SK-N-SH (cell line): Measurements from ENCODE around the gene GGCX. TPM values are rescaled to one million over a fixed set of nuclear protein-coding genes. Genes with fewer than 3 reads are reported as not detected.

Experiments used
- CTCF ChIA-PET: fragments of 300-600, 350-600 bp; formaldehyde crosslinking; extraction: SDS; loops from one replicate; lab custom pipeline; 2021; lab: Yijun Ruan, JAX
- POLR2A ChIA-PET: fragments of 350-600 bp; sonication (Branson Sonifier 250); formaldehyde crosslinking; extraction: SDS; loops from one replicate; lab custom pipeline; 2020; ENCODE audit warnings: antibody characterized with exemption, inconsistent platforms; lab: Yijun Ruan, JAX
- DNase-seq: peaks from one replicate; pipeline ENCODE4 v3.0.0; 2012
- H2AFZ ChIP-seq: fragments of 200-600 bp; sonication (generic); 2 replicates; pipeline ENCODE4 v1.8.1; 2016; ENCODE audit warnings: antibody characterized with exemption, mild to moderate bottlenecking, low read depth
- H3F3A ChIP-seq: fragments of 200-600 bp; sonication (generic); replicated peaks from 2 replicates; pipeline ENCODE3; 2016; ENCODE audit warnings: antibody characterized with exemption, mild to moderate bottlenecking; ENCODE audit not compliant: insufficient read depth
- H3K27ac ChIP-seq, 2 experiments: fragments of 200-500 bp in 1 of 2; fragments of 200-600 bp in 1 of 2; sonication (Bioruptor generic) in 1 of 2; sonication (generic), shearing (Covaris generic) in 1 of 2; 2 replicates each; pipeline versions ENCODE4 v1.5.1 to v1.6.1; 2014 to 2016; ENCODE audit warnings: low read depth in 2 of 2, inconsistent platforms in 1 of 2, low read length in 1 of 2, mild to moderate bottlenecking in 1 of 2, mixed read lengths in 1 of 2
- H3K27me3 ChIP-seq: fragments of 200-600 bp; sonication (generic), shearing (Covaris generic); 2 replicates; pipeline ENCODE4 v1.6.1; 2016; ENCODE audit warnings: mixed run types; ENCODE audit not compliant: insufficient read depth
- H3K36me3 ChIP-seq, 2 experiments: fragments of 200-500 bp in 1 of 2; fragments of 200-600 bp in 1 of 2; sonication (Bioruptor generic) in 1 of 2; sonication (generic) in 1 of 2; replicated peaks in 1 of 2; 2 replicates each; pipeline versions ENCODE3 to v1.5.1; 2014 to 2016; ENCODE audit warnings: low read length in 1 of 2, mild to moderate bottlenecking in 1 of 2; ENCODE audit not compliant: insufficient read depth in 2 of 2, control insufficient read depth in 1 of 2
- H3K4me1 ChIP-seq, 2 experiments: fragments of 200-500 bp in 1 of 2; fragments of 200-600 bp in 1 of 2; sonication (Bioruptor generic) in 1 of 2; sonication (generic), shearing (Covaris generic) in 1 of 2; 2 replicates each; pipeline versions ENCODE4 v1.5.1 to v1.6.1; 2014 to 2016; ENCODE audit warnings: low read depth in 1 of 2, low read length in 1 of 2, mixed run types in 1 of 2; ENCODE audit not compliant: insufficient read depth in 2 of 2, control insufficient read depth in 1 of 2
- H3K4me2 ChIP-seq: fragments of 200-600 bp; sonication (generic), shearing (Covaris generic); 2 replicates; pipeline ENCODE4 v1.6.1; 2017; ENCODE audit warnings: mixed run types
- H3K4me3 ChIP-seq, 2 experiments: fragments of 200-500 bp in 1 of 2; fragments of 200-600 bp in 1 of 2; sonication (Bioruptor generic) in 1 of 2; sonication (generic), shearing (Covaris generic) in 1 of 2; 2 replicates each; pipeline versions ENCODE4 v1.5.1 to v1.8.1; 2014 to 2016; ENCODE audit warnings: low read depth in 2 of 2, inconsistent platforms in 1 of 2, low read length in 1 of 2, mild to moderate bottlenecking in 1 of 2, mixed read lengths in 1 of 2, moderate library complexity in 1 of 2
- H3K79me2 ChIP-seq: fragments of 200-600 bp; sonication (generic); 2 replicates; pipeline ENCODE4 v1.8.1; 2017; ENCODE audit warnings: mild to moderate bottlenecking; ENCODE audit not compliant: insufficient read depth
- H3K9ac ChIP-seq: fragments of 200-600 bp; sonication (generic); 2 replicates; pipeline ENCODE4 v1.6.1; 2017; ENCODE audit warnings: mixed run types
- H3K9me2 ChIP-seq: fragments of 200-600 bp; sonication (generic); 2 replicates; pipeline ENCODE4 v1.6.1; 2017; ENCODE audit warnings: mixed run types
- H3K9me3 ChIP-seq: fragments of 200-600 bp; sonication (generic); 2 replicates; pipeline ENCODE4 v1.6.1; 2017; ENCODE audit warnings: mixed run types, mild to moderate bottlenecking, moderate library complexity
- H4K20me1 ChIP-seq: fragments of 200-600 bp; sonication (generic); 2 replicates; pipeline ENCODE4 v1.6.1; 2017; ENCODE audit warnings: mild to moderate bottlenecking, mixed run types; ENCODE audit not compliant: insufficient read depth
- CHD2 ChIP-seq: fragments of 150-350 bp; IDR thresholded peaks from 2 replicates; pipeline ENCODE4 v1.6.1; 2018; ENCODE audit warnings: low read length; ENCODE audit not compliant: partially characterized antibody
- CTCF ChIP-seq: fragments of 200-600 bp; sonication (generic); IDR thresholded peaks from 2 replicates; pipeline ENCODE4 v1.6.1; 2017; ENCODE audit warnings: antibody characterized with exemption, mild to moderate bottlenecking, moderate library complexity
- ELF1 ChIP-seq: IDR thresholded peaks from 2 replicates; pipeline ENCODE4 v1.4.0; 2012
- EP300 ChIP-seq, 2 experiments: IDR thresholded peaks; 2 replicates each; pipeline versions ENCODE4 v1.4.0 to v1.6.1; 2012; ENCODE audit warnings: borderline replicate concordance in 1 of 2, low read depth in 1 of 2, low read length in 1 of 2
- FOSL2 ChIP-seq: IDR thresholded peaks from 2 replicates; pipeline ENCODE4 v1.4.0; 2012; ENCODE audit warnings: low read depth, mild to moderate bottlenecking, moderate library complexity, borderline replicate concordance
- FOXJ3 ChIP-seq: sonication (generic); formaldehyde crosslinking; IDR thresholded peaks from 2 replicates; pipeline ENCODE4 v1.5.1; 2020; ENCODE audit warnings: mild to moderate bottlenecking, missing genetic modification reagents
- FOXM1 ChIP-seq: IDR thresholded peaks from 2 replicates; pipeline ENCODE4 v1.4.0; 2012; ENCODE audit warnings: low read depth, mild to moderate bottlenecking
- GABPA ChIP-seq: IDR thresholded peaks from 2 replicates; pipeline ENCODE4 v1.4.0; 2012; ENCODE audit warnings: low read depth, mild to moderate bottlenecking
- MAX ChIP-seq: IDR thresholded peaks from 2 replicates; pipeline ENCODE4 v1.4.0; 2012; ENCODE audit warnings: low read depth
- MEF2A ChIP-seq: IDR thresholded peaks from 2 replicates; pipeline ENCODE4 v1.4.0; 2012; ENCODE audit warnings: low read depth, borderline replicate concordance
- NRF1 ChIP-seq: IDR thresholded peaks from 2 replicates; pipeline ENCODE4 v1.6.1; 2012; ENCODE audit warnings: low read depth, mild to moderate bottlenecking, low read length
- POLR2AphosphoS5 ChIP-seq: IDR thresholded peaks from 2 replicates; pipeline ENCODE4 v1.6.1; 2012; ENCODE audit warnings: low read depth, low read length
- RAD21 ChIP-seq: IDR thresholded peaks from 2 replicates; pipeline ENCODE4 v1.6.1; 2012; ENCODE audit warnings: mild to moderate bottlenecking, low read length
- RCOR1 ChIP-seq: fragments of 150-350 bp; IDR thresholded peaks from 2 replicates; pipeline ENCODE4 v1.6.1; 2017; ENCODE audit warnings: antibody characterized with exemption, low read length
- RFX5 ChIP-seq: IDR thresholded peaks from 2 replicates; pipeline ENCODE4 v1.6.1; 2012; ENCODE audit warnings: mild to moderate bottlenecking, improper control_type of control experiment, low read length
- TAF1 ChIP-seq: IDR thresholded peaks from 2 replicates; pipeline ENCODE4 v1.6.1; 2012; ENCODE audit warnings: low read depth, mild to moderate bottlenecking, low read length, moderate library complexity, borderline replicate concordance
- TCF12 ChIP-seq: IDR thresholded peaks from 2 replicates; pipeline ENCODE4 v1.4.0; 2012
- YY1 ChIP-seq: IDR thresholded peaks from 2 replicates; pipeline ENCODE4 v1.4.0; 2012; ENCODE audit warnings: low read depth, mild to moderate bottlenecking
- WGBS: methylation state at CpG from one replicate; pipeline ENCODE4 v1.1.6; 2017; ENCODE audit warnings: low lambda C conversion rate; 5-methylcytosine and 5-hydroxymethylcytosine counted together
- polyA plus RNA-seq, 3 experiments: library from polyadenylated mRNA; depleted of rRNA; stranded (reverse); fragments of >200 nt; gene quantifications; 2 replicates each; pipeline ENCODE4 v1.2.3, GENCODE V29; 2012
- TF ChIP-seq, protein P1 (sequence below): IDR thresholded peaks from 2 replicates; pipeline ENCODE4 v1.4.0; 2012; ENCODE audit warnings: low read depth, borderline replicate concordance
- TF ChIP-seq, protein P2 (sequence below): IDR thresholded peaks from 2 replicates; pipeline ENCODE4; 2012

Gene GGCX
- polyA plus RNA-seq, 1 of the 3 experiments (the other 2 are of a cell fraction), result 34.5 TPM

DNA sequence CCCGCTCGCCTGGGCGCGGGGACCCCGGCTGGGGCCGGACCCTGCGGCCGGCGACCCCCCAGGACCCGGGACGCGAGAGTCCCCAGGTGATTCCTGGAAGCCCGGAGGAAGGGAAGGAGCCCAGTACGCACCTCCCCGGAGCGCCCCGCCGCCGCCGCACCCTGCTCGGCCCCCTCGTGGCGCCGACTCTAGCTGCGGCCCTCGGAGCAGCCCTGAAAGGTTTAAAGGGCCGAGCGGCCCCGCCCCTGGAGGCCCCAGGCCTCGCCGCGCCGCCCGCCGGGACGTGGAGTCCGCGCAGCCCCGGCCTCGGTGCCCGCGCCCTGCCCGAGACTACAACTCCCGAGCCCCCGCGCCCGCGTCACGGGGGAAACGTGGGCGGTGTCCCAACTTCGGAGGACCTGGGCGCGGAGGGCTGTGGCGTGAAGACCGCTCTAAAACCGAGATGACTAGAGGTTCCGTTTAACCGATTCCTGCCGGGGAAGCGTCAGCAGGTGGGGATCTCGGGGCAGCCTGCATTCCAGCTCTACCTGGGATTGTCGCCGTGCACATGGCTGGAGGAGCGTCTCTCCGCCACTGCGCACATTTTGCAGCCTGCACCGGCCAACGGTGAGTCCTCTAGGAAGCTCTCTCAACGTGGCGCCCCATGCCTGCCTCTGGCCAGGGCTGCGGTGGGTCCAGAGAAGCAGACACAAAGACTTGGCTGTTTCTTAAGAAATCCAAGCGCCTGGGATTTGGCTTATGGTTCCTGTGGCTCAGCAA, 41.4 kb upstream of the GGCX start, which contains the start of gene TMEM150A (continued):
- TF ChIP-seq, protein P1, sequence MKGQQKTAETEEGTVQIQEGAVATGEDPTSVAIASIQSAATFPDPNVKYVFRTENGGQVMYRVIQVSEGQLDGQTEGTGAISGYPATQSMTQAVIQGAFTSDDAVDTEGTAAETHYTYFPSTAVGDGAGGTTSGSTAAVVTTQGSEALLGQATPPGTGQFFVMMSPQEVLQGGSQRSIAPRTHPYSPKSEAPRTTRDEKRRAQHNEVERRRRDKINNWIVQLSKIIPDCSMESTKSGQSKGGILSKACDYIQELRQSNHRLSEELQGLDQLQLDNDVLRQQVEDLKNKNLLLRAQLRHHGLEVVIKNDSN, result peak; percentile 86
- TF ChIP-seq RCOR1 (no peak), CHD2 (no peak), TAF1 (no peak), FOXM1 (no peak), FOXJ3 (CRISPR knock-in tag) (no peak), EP300 (IDR thresholded peaks at IDR 0.05; ENCODE audit: borderline replicate concordance in 1 of 2, low read depth in 1 of 2, low read length in 1 of 2) (no peak), YY1 (no peak; the same call in 1 of the 2 replicates), TCF12 (no peak), GABPA (peak; percentile 48), FOSL2 (no peak), MAX (peak; percentile 79), MEF2A (no peak)
- TF ChIP-seq, all 33 proteins: peak for 9

DNA sequence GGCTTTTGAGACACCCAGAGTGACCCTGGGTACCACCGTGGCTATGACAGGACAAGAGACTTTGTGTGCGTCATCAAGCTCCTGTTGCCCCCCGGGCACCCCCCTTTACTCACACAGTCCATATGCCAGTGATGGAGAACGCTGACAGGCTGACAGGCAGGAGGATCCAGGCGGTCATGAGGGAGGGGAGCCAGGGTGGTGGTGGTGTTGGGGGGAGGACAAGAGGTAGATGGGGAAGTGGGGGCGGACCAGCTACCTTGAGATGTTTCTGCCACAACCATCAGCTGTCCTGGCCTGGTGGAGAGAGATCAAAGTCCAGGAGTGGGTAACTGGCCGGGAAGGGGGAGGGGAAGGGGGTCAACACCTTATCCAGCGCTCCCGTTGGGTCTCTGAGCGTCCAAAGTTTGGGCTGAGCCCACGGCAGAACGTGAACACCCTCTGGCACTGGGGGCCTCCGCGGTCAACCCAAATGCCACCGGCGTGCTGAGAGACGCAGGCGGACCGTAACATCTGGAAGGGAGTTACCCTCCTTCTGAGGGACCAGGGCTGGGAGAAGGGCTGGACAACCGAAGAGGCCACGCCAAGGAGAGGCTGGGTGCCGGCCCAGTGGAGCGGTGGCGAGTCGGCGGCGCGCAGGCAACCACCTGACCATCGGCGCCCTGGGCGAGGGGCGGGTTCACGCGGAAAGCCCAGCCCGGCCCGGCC, 40.6 kb upstream of the GGCX start:
- Histone ChIP-seq H3K9ac (peak overlapping the region; percentile 72), H3K4me3 (peak overlapping the region; percentile 93 to 98), H3K79me2 (peaks cover 21% of the 10 kb centered on the region), H3K27me3 (no peaks in the 10 kb centered on the region), H4K20me1 (no peaks in the 10 kb centered on the region), H2AFZ (peak overlapping the region; percentile 71; the same call in 1 of the 2 replicates), H3K36me3 (peaks cover 0 to 29% of the 10 kb centered on the region in 2 experiments), H3F3A (peaks cover 18% of the 10 kb centered on the region), H3K4me2 (peak overlapping the region; percentile 96), H3K27ac (peak overlapping the region; percentile 24 to 75; a peak in 3 of 4 replicates), H3K9me2 (no peaks in the 10 kb centered on the region), H3K4me1 (peaks cover 6 to 23% of the 10 kb centered on the region in 2 experiments; a peak in 2 of 4 replicates), H3K9me3 (no peaks in the 10 kb centered on the region)
- ChIA-PET POLR2A (interaction anchor here (0.6 to 2.2 kb wide), 5 partner anchors 8 to 183 kb away, joined by 3 to 10 read pairs (median 7); partner anchors contain the start of genes C2orf68, MAT2A and SH2D6), CTCF (interaction anchor here (1.0 to 1.4 kb wide), 3 partner anchors 9 to 53 kb away, joined by 3 to 4 read pairs (median 3); partner anchors contain the start of gene C2orf68)
- TF ChIP-seq RAD21 (no peak), RFX5 (no peak), NRF1 (no peak), CTCF (no peak), YY1 (no peak), FOXM1 (no peak), ELF1 (no peak), POLR2AphosphoS5 (peak; percentile 27; the same call in 1 of the 2 replicates)
- TF ChIP-seq, protein P2, sequence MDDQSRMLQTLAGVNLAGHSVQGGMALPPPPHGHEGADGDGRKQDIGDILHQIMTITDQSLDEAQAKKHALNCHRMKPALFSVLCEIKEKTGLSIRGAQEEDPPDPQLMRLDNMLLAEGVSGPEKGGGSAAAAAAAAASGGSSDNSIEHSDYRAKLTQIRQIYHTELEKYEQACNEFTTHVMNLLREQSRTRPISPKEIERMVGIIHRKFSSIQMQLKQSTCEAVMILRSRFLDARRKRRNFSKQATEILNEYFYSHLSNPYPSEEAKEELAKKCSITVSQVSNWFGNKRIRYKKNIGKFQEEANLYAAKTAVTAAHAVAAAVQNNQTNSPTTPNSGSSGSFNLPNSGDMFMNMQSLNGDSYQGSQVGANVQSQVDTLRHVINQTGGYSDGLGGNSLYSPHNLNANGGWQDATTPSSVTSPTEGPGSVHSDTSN, result no peak
- TF ChIP-seq, protein P1, result peak; percentile 61; the same call in 1 of the 2 replicates
- DNase-seq, result peak; percentile 45
- 31% methylated on average over 9 of the region's 36 CpGs for WGBS
